HG03095 (cell line): ENCODE results near the gene CAGE1.
"Not testable (repeated sequence)": the region's sequence is repeated elsewhere in the genome, so short reads cannot be mapped to it uniquely, and the experiment has no call there.

Experiments used
- ATAC-seq: cut with Tn5 transposase; IDR thresholded peaks from one replicate; pipeline ENCODE4 v1.9.1; 2021; ENCODE audit warnings: moderate library complexity; ENCODE audit not compliant: unreplicated experiment

CAGE1 gene

DNA sequence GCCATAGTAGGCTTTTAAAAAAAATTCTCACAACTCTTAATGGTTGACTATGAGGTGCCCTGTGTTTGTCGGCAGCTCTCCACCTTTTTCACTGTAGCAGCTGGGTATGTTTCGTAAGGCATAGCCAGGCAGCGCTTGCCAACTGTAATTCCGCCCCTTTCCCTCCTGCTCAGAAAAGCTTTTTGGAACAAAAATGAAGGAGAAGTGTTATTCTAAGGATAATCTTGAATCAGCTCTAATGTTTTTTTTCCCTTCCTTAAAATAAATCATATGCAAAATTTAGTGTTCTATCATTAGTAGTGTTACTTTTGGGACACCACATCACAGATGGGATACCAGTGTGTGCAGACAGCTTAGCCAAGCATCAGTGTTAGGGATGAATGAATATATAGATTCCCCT lies 21.3 kb upstream of the CAGE1 start:
- no peak for ATAC-seq

DNA sequence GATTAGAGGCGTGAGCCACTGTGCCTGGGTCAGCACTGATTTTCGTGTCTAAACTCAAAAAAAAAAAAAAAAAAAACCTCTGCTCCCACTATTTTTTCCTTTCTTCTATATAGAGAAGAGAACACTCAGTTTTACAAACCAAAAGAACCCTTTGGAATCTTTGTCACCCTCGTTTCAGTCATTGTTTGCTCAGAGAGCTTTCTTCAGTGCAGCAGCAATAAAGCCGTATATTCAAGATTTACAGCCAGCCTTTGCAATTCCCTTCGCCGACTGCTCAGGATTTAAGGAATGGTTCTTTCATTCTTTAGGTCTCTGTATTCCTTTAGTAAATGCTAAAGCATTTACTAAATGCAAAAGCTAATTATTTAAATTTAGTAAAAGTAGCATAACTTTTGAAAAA lies 20.2 kb upstream of the CAGE1 start:
- ATAC-seq, result no peak

DNA sequence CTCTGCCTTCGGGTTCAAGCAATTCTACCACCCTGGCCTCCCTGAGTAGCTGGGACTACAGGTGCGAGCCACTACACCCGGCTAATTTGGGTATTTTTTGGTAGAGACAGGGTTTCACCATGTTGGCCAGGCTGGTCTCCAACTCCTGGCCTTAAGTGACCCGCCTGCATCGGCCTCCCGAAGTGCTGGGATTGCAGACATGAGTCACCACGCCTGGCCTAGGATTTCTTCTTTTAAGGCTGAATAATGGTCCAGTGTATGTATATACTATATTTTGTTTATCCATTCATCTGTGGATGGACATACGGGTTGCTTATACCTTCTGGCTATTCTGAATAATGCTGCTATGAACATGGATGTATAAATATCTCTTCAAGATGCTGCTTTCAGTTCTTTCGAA lies 17.2 kb upstream of the CAGE1 start:
- no peak for ATAC-seq

DNA sequence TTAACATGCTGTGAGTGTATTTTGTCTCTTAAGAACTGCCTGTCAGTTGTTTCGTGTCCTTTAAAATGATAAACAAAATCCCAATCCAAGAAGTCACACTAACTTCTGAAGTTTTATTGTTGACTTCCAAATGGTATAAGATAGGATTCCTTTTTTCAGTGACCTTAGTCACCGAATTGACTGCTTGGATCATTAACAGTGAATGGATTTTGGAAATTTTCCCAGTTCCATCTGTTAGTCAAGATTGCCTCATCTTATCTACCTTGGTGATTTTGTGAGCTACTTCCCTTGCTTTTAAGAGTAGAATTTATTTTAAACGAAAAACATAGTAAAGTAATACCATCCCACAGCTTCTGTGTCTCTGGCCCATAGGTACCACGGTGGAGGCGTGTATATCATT lies 15.0 kb upstream of the CAGE1 start:
- ATAC-seq, result no peak

DNA sequence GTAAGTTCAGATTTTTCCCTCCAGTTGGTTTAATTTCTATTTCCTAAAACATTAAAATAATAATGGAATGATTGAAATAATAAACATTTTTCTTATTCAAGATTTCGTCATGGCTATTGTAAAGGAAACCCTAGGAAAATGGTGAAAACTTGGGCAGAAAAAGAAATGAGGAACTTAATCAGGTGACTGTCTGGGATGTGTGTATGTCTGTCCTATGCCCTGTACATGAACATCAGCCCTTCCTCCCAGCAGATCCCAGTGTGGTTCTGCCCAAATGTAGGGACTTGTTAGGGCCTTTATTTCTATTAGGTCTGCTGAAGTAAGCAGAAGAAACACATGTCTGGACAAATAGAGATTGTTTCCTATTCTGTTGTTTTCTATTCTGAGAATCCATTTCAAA lies 13.2 kb upstream of the CAGE1 start:
- no peak for ATAC-seq

DNA sequence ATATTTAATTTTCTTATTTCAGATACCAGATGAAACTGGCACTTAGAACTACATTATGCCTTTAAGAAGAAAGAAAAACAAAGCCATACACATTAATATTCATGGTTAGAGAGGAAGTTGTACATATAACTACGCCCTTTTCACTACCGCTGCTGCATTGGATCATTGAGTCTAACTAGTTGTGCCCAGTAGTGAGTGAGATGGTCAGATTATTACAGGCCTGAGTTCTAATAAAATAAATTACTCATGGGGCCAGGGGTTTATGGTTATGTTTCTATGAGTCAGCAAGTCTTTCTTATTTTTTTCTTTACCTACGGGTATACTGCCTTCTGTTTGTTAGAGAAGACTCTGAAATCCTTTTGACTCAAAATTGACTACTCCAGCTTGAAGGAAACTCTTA lies 11.5 kb upstream of the CAGE1 start:
- no peak for ATAC-seq

DNA sequence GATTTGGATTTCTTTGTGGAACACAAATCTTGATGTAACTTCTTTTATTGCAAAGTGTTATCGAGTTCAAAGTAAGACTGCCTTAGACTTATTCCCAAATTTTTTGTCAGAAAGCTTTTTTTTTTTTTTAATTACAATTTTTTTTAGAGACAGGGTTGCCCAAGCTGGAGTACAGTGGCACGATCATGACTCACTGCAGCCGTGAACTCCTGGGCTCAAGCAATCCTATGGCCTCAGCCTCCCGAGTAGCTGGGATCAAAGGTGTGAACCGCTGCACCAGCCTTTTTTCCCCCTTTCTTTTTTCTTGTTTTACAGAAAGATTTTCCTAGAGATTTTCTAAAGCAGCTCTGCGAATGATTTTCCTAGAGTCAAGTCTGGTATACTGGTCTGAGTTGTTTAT lies 2.9 kb upstream of the CAGE1 start:
- no peak for ATAC-seq

DNA sequence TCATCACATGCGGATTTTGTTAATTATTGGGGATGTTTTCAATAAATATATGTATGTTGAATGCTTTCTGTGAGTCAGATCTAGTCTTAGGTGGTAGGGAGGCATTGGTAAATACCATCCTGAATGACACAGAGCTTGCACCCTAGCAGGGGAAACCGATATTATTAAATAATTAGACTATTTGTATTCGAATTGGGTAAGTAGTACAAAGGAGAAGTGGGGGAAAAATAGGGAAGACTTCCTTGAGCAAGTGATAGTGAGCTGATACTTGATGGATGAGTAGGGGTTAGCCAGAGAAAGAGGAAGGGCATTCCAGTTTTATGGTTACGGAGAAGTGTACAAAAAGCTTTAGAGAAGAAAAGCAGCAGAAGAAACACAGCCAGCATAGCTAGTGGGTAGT lies 1.6 kb upstream of the CAGE1 start:
- ATAC-seq, result no peak

DNA sequence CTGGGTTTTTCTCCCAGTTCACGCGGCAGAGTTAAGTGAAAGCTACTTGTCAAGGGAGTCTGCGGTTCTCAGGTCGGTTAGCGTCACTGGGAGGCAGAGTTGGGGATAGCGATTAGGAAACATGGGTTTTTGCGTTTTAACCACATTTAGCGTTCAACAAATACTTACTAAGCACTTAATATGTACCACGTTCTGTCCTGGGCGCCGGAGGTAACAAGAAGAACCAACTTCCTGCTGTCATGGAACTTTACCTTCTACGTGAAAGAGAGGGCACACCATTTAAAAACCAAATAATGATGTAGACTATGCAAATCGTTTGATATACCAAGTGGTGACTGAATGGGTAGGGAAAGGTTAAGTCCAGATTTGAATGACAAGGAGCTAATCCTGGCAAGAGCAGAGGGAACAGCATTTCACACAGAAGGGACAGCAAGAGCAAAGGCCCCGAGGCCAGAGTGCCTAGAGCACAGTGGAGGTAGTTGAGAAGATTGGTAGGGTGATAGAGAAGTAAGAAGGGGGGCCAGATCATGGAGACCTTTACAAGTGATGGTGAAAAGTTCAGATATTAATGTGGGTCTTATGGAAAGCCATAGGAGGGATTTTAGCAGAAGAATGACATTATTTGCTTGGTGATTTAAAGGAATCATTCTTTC lies 810 bp upstream of the CAGE1 start:
- ATAC-seq, result peak; percentile 5

DNA sequence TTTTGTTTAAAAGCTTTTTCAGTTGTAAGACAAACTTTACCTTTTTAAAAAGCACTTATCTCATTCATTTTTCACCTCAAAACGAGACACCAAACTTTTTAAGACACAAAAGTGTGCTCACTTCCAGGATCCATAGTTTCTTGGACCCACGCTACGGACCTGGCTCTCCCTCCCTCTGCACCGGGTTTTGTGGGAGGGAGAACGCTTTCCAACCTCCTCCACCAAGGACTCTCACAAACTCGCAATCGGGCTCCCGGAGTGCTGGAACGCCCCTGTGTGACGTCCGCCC lies 436 bp downstream of the CAGE1 start:
- ATAC-seq, result no peak

DNA sequence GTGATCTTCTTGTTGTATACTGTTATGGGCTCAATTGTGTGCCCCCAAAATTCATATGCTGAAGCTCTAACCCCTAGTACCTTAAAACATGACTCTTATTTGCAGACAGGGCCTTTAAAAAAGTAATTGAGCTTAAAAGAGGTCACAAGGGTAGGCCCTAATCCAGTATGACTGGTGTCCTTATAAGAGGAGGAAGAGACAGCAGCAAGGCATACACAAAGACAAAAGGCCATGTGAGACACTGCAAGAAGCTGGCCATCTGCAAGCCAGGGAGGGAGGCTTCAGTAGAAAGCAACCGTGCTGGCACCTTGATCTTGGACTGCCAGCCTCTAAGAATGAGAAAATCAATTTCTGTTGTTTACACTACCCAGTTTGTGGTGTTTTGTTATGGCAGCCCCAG lies 8.4 kb downstream of the CAGE1 start:
- no peak for ATAC-seq

DNA sequence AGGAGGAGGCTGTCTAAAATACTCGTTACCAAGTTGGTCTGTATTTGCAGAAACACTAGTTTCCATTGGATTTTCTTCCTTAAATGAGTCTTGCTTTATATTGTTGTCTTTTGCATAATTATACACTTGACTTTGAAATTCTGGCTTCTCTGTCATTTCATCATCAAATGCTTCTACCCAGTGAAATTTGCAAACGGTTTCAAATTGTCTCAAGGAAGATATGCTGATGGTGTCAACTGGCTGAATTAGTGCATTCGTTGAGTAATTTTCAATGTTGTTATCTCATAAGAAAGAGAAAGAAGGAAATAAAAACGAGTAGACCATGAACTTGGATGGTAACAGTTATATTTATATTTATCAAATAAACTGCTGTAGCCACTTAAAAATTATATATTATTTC lies 10.8 kb downstream of the CAGE1 start:
- no peak for ATAC-seq

DNA sequence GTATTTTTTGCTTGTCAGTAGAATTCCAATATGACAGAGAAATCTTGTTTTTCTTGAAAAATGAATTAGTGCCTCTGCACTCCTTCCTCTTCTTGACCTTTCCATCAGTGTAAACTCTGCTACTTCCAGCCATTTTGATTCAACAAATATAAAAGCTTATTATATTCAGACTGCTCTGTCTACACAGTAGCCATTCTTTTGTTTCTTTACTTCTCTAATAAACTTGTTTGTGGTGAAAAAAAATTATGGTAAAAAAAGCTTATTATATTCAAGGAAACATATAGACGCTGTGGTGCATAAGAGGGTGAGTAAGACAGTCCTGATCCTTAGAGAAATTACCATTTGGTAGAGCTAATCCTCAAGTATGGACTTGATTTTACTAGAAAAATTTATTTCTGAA lies 11.6 kb downstream of the CAGE1 start:
- ATAC-seq, result no peak

DNA sequence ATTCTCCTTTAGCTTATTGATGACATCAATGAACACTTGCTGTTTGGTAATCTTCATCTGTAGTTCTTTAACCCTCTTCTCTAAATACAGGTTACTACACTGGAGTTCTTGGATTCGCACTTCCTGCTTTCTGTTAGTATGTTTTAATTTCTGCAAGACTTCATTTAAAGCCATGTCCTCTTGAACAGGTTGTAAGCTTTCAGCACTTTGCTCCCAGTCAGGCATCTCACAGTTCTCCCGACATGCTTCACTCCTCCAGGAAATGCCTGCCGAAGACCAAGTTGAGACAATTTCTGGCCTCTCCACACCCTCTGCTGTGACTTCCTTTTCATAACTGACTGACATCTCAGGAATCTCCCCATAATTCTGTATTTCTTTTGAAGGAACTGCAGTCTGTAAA lies 15.8 kb downstream of the CAGE1 start:
- ATAC-seq, result no peak

DNA sequence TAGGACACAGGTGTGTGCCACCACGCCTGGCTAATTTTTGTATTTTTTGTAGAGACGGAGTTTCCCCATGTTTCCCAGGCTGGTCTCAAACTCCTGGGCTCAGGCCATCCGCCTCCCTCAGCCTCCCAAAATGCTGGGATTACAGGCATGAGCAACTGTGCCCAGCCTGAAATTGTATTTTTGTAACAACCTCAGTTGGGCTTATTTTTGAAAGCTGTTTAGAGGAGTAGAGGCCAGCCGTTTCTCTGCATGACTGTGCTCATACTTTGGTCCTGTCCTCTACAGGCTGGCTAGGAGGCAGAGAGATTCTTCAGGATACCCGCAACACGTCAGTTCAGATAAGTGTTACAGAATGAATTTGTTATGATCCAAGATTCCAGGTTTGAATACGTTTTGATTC lies 22.1 kb downstream of the CAGE1 start:
- ATAC-seq, result no peak

DNA sequence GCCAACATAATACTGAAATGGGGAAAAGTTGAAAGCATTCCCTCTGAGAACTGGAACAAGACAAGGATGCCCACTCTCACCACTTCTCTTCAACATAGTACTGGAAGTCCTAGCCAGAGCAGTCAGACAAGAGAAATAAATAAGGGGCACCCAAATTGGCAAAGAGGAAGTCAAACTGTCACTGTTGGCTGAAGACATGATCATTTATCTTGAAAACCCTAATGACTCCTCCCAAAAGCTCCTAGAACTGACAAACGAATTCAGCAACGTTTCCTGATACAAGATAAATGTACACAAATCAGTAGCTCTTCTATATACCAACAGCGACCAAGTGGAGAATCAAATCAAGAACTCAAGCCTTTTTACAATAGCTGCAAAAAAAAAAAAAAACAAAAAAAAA lies 37.6 kb downstream of the CAGE1 start:
- ATAC-seq, result not testable (repeated sequence)

DNA sequence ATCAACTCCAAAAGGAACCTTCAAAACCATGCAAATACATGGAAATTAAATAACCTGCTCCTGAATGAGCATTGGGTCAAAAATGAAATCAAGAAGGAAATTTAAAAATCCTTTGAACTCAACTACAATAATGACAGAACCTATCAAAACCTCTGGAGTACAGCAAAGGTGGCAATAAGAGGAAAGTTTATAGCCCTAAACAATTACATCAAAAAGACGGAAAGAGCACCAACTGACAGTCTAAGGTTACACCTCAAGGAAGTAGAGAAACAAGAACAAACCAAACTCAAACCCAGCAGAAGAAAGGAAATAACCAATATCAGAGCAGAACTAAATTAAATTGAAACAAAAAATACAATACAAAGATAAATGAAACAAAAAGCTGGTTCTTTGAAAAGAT lies 39.0 kb downstream of the CAGE1 start:
- ATAC-seq, result not testable (repeated sequence)

DNA sequence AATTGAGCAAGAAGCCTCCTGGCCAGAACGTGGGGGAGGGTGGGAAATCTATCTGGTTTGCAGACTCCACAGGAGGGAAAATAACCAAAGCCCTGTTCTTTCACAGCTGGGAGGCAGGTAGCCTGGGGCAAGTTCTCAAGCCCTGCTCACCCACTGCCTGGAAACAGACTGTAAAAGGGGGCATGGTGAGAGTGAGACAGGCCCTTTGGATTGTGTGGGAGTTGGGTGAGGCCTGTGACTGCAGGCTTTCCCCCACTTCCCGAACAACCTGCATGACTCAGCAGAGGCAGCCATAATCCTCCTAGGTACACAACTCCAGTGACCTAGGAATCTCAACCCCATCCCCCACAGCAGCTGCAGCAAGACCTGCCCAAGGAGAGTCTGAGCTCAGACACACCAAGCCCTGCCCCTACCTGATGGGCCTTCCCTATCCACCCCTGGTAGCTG lies 42.0 kb downstream of the CAGE1 start:
- ATAC-seq, result not testable (repeated sequence)

DNA sequence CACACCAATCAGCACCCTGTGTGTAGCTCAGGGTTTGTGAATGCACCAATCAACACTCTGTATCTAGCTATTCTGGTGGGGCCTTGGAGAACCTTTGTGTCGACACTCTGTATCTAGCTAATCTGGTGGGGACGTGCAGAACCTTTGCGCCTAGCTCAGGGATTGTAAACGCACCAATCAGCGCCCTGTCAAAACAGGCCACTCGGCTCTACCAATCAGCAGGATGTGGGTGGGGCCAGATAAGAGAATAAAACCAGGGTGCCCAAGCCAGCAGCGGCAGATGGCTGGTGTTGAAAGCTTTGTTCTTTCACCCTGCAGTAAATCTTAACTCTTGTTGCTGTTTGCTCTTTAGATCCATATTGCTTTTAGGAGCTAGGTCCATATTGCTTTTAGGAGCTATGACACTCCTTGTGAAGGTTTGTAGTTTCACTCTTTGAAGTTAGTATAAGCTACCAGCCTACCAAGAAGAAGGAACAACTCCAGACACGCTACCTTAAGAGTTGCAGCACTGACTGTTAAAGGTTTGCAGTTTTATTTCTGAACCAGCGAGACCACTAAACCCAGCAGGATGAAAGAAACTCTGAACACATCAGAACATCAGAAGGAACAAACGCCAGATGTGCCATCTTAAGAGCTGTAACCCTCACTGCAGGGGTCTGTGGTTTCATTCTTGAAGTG lies 44.6 kb downstream of the CAGE1 start:
- not testable (repeated sequence) for ATAC-seq

DNA sequence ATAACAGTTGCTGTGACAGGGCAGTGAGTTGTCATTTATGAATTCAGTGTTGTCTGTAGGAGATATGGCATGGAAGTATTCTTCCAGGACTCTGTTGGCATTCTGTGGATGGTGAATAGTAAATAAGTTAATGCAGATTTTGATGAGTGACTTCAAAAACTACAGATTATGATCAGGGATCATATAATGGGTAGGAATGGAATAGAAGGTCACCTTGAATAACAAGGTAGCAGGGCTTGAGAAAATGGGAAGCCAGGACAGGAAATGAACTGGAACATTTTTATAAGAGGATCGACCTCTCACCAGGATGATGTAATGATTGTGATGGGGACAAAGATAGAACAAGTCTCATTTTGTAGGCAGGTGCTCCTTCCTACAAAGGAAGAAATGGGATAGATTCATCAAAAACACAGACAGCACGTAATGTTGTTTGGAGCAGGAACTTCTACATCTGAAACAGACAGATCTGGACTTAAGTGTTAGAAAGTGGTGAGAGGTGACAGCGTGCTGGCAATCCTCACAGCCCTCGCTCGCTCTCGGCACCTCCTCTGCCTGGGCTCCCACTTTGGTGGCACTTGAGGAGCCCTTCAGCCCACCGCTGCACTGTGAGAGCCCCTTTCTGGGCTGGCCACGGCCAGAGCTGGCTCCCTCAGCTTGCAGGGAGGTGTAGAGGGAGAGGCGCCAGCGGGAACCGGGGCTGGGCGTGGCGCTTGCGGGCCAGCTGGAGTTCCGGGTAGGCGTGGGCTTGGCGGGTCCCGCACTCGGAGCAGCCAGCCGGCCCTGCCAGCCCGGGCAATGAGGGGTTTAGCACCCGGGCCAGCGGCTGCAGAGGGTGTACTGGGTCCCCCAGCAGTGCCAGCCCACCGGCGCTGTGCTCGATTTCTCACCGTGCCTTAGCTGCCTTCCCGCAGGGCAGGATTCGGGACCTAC lies 45.7 kb downstream of the CAGE1 start:
- no peak for ATAC-seq

DNA sequence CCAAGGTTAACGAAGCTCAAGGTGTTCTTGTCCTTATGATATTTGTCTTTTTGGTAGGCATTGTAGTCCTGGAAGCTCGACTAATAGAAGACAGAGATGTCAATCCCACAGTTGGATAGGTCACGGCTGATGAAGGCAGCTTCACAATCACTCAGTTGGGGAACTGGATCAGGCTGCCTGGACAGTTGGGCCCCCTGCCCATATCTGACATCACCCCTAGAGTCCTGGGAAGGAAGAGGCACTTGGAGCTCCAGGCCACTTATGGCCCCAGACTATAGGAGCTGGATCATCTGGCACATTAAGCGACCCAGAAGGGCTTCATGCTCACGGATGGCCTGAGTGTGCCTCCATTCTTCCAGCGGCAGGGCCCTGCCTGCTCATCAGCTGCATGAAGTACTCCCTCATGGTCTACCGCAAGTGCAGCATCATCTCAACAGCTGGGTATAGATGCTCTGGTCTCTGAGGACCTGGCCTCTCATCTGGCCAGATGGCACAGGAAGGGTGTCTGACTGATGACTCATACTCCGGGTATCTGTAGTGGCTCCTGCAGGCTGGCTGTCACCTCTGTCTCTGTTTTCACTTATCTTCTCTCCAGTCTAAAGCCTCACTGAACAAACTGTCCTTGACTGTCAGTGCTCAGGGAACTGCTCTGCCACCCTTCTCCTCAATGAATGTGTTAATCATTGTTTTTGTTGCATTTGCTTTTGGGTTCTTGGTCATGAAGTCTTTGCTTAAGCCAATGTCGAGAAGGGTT lies 47.4 kb downstream of the CAGE1 start:
- no peak for ATAC-seq
